ENCODE data around the gene EXOC3.

DNA sequence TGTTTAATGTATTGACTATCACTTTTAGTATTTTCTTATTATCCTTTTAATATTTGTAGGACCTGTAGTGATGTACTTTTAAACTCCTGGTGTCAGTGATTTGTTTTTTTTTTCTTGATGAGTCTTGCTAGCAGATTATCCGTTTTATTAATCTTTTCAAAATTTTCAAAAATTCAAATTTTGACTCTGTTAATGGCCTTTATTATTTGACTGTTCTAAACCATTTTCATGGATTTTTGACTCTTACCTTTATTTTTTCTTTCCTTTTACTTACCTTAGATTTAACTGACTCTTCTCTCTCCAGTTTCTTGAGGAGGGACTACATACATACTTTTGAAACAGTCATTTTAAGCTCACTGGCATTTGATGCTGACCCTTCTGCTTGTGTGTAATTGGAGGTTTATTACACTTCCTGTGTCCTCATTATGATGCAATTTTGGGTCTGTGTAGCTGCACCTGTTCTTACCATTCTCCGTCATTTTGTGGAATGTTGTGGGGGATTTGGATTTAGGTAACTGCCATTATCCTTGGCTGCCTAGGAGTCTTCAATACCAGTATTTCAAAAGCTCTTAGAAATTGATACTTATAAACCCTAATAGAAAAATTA lies 32.0 kb upstream of the EXOC3 start:
- TF ChIP-seq, protein P1, sequence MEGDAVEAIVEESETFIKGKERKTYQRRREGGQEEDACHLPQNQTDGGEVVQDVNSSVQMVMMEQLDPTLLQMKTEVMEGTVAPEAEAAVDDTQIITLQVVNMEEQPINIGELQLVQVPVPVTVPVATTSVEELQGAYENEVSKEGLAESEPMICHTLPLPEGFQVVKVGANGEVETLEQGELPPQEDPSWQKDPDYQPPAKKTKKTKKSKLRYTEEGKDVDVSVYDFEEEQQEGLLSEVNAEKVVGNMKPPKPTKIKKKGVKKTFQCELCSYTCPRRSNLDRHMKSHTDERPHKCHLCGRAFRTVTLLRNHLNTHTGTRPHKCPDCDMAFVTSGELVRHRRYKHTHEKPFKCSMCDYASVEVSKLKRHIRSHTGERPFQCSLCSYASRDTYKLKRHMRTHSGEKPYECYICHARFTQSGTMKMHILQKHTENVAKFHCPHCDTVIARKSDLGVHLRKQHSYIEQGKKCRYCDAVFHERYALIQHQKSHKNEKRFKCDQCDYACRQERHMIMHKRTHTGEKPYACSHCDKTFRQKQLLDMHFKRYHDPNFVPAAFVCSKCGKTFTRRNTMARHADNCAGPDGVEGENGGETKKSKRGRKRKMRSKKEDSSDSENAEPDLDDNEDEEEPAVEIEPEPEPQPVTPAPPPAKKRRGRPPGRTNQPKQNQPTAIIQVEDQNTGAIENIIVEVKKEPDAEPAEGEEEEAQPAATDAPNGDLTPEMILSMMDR (conservative IDR thresholded peaks at IDR 0.05) = no peak
- no peak for TF ChIP-seq EZH2 (IDR thresholded peaks at IDR 0.05; ENCODE audit: low read depth)

Data from PC-9 (cell line).